ENCODE data around the gene DYSF. TPM values are rescaled to one million over a fixed set of nuclear protein-coding genes. Genes with fewer than 3 reads are reported as not detected.

The DYSF gene
- total RNA-seq, 1 donor from 2014 or later = 0.82 TPM

- no peak for DNase-seq (ENCODE audit: low spot score in 2 of 2)
- no peak for FAIRE-seq
Observed at GRCh38 chr2:71496156-71496770, 42.9 kb downstream of the DYSF start.

DNA sequence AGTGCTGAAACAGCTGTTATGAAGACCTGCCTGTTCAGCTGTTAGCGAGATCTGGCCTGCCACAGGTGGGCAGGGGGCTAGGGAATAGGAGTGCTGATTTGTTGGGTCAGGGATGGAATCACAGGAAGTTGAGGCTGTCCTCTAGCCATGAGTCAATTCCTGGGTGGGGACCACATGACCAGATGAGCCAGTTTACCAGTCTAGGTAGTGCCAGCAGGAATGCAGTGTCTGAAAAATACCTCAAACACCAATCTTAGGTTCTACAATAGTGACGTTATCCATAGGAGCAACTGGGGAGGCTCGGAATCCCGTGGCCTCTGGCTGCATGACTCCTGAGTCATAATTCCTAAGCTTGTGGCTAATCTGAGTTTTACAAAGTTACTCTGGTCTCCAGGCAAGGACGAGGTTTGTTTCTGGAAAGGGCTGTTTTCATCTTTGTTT is 44.9 kb downstream of the DYSF start:
- no peak for DNase-seq (ENCODE audit: low spot score in 2 of 2)
- FAIRE-seq = no peak

- DNase-seq (ENCODE audit: low spot score in 2 of 2) (no peak), FAIRE-seq (no peak)
Observed at GRCh38 chr2:71499691-71500090, 46.3 kb downstream of the DYSF start.

DNA sequence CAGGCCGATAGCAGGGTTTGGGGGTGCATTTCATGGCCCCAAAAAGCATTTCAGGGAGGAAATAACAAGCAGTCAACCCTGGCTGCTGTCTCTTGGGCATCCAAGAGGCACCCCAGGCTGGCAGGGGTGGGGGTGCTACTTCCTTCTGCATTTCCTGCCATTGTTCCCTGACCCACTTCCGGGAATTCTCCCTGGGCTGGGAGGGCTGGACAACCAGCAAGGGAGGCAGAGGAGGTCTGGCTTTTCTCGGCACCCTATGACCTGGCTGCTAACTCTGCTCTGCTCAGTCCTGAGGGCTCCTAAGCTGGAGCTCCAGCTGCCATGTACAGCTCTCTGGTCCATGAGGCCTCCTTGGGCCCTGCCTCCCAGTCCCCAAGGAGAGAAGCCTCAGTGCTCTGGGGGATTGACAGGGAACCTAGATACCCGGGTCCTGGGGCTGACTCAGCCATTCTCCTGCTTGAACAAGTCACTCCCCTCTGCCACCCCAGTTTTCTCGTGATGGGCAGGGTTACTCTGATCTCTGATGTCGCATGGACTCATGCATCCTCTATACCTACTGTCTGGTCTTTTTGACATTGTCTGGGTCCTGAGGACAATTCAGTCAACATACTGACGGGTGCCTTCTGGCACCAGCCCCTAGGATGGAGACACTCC is 47.2 kb downstream of the DYSF start:
- FAIRE-seq (no peak), DNase-seq (ENCODE audit: low spot score in 2 of 2) (no peak)

- DNase-seq (ENCODE audit: low spot score in 2 of 2) (no peak), FAIRE-seq (no peak)
Observed at GRCh38 chr2:71502941-71503738, 49.8 kb downstream of the DYSF start.

DNA sequence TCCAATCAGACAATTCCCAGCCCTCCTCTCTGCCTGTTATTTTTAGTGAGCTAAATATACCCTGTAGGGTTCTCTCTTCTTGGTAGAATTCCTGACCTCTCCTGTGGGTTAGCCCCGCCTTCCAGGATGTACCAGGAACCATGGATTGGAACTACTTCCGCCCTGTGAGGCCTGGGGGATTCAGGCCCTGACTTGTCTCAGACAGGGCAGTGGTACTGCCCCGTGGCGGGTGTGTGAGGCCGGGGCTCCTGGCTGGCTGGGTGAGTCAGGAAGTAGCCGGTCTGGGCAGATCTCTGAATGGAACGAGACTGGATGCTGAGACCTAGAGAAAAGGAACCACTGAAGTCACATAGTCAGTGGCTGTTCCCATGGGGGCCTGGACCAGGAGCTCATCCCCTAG is 50.5 kb downstream of the DYSF start:
- FAIRE-seq (no peak), DNase-seq (ENCODE audit: low spot score in 2 of 2) (no peak)

- FAIRE-seq (no peak), DNase-seq (ENCODE audit: low spot score in 2 of 2) (no peak)
Observed at GRCh38 chr2:71504611-71505010, 51.2 kb downstream of the DYSF start.

DNA sequence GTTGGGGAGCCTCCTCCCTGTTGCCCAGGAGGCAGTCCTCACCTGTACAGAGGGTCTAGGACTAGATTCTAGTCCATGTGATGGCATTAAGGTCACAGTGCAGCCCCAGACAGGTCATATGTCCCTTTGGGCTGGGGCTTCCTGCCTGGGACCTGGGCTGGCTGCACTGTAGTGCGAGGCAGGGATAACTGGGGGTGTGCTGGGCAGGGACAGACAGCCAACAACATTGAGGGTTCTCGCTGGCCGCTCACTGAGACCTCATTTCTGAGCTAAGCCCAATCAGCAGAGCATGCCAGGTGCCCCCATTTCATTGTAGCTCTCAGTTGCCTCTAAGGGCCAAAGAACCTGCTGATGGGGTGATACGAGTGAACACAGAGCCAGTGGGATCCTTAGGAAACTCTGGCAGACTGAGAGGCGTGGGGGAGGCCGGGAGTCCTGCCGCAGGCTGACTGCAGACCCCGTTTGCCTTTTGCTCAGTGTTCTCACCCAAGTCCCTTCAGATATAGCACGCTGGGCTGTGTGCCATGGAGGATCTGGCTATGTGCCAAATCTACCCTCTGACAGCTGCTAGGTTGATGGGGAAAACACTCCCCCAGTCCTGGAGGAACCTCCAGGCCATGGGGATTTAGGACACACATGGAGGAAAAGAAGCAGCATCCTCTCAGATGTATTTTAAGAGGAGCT is 51.9 kb downstream of the DYSF start:
- DNase-seq (ENCODE audit: low spot score in 2 of 2) = peak in 1 of 2 donors; percentile 35

DNA sequence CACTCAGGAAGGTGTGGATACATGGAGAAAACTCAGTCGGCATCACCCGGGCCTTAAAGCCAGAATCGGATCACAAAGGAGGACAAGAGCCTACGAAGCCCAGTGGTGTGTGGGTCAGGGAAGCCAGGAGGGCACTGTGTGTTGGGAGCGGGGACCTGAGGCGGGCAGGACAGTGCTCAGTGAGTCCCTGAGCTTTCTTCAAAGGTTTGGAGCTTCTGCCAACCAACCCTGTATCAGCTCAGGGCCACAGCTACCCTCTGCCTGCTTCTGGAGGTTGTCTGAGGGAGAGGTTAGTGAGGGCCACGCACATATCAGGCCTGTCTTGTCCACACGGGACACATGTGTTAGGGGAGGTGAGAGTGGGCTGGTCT is 52.4 kb downstream of the DYSF start:
- FAIRE-seq (no peak), DNase-seq (ENCODE audit: low spot score in 2 of 2) (no peak)

More for the DNA sequence above, 51.9 kb downstream of the DYSF start:
- FAIRE-seq = no peak

GRCh38 chr2:71506222-71507153 is 53.1 kb downstream of the DYSF start:
- DNase-seq (ENCODE audit: low spot score in 2 of 2) = no peak
- FAIRE-seq = no peak

DNA sequence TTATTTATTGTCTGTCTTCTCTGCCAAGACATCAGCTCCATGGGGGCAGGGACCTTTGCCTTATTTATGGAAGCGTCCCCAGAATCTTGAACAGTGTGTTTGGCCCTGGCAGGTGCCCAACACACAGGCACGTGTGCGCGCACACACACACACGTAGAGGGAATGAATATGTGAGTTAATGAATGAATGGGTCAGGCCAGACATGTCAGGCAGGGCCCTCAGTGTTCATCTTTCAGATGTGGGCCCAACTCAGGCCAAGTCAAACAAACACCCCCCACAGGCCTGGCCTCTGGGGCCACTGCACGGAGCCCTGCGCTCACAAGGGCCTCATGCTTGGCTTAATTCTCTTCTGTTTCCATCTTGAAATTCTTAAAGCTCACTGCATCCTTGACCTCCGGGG is 54.1 kb downstream of the DYSF start:
- no peak for FAIRE-seq
- no peak for DNase-seq (ENCODE audit: low spot score in 2 of 2)

GRCh38 chr2:71510196-71510807 is 56.9 kb downstream of the DYSF start:
- DNase-seq (ENCODE audit: low spot score in 2 of 2) (peak; percentile 66 to 81), FAIRE-seq (no peak)

- no peak for DNase-seq (ENCODE audit: low spot score in 2 of 2)
- FAIRE-seq = no peak
Observed at GRCh38 chr2:71510938-71511337, 57.6 kb downstream of the DYSF start.

- DNase-seq (ENCODE audit: low spot score in 2 of 2) = no peak
- FAIRE-seq = no peak
Observed at GRCh38 chr2:71511776-71512175, 58.4 kb downstream of the DYSF start.

- FAIRE-seq = no peak
- no peak for DNase-seq (ENCODE audit: low spot score in 2 of 2)
Observed at GRCh38 chr2:71512386-71512785, 59.0 kb downstream of the DYSF start.

DNA sequence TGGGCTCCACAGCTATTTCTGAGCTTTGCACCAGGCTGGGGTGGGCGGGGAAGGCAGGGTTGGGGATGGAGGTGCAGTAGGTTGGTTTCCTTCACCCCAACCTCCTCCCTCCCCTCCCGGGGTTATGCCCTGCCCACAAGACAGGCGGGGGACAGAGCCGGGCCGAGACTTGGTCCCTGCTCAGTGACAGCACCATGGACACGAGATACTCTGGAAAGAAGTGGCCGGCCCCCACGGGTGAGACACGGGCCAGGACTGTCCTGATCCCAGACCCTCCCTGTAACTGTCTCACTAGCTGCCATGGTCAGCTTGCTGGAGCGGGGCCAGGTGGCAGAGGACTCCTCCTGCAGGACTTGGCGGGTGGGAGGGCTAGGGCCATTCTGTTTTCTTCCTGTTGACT is 59.7 kb downstream of the DYSF start:
- FAIRE-seq (no peak), DNase-seq (ENCODE audit: low spot score in 2 of 2) (no peak)

DNA sequence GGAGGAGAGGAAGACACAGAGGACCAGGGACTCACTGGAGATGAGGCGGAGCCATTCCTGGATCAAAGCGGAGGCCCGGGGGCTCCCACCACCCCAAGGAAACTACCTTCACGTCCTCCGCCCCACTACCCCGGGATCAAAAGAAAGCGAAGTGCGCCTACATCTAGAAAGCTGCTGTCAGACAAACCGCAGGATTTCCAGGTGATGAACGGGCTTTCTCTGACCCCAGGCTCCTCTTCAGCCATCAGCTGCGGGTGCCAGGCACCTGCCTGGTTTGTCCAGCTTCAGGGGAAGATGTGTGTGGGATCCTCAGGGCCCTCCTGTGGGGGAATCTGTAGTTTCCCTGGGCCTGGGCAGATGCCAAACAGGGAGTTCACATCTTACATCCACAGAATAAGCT is 60.4 kb downstream of the DYSF start:
- no peak for FAIRE-seq
- no peak for DNase-seq (ENCODE audit: low spot score in 2 of 2)

DNA sequence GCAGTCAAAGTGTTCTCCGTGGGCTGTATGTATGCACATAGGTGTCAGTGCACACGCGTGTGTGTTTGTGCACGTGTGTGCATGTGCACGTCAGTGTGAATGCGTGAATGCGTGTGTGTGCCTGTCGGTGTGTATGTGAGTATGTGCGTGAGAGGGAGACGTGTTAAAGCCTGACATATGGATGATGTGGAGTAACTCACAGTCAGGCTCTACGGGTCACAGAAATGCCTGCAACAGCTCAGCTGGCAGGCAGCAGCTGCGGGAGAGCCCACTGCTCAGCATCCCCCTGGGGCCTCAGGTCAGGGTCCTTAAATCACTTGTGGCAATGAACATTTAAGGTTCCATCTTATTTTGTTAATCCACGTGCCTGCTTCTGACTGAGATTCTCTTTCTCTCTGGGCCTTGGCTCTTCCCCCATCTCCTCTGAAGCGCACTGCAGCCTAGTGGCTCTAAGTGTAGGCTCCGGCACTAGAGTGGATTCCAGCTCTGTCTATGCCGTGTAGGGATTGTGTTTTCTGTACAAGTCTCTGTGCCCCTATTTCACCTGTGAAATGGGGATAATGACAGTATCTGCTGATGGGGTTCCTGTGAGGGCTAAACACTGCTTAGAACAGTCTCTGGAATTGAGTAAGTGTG is 63.0 kb downstream of the DYSF start:
- no peak for DNase-seq (ENCODE audit: low spot score in 2 of 2)
- FAIRE-seq = no peak

DNA sequence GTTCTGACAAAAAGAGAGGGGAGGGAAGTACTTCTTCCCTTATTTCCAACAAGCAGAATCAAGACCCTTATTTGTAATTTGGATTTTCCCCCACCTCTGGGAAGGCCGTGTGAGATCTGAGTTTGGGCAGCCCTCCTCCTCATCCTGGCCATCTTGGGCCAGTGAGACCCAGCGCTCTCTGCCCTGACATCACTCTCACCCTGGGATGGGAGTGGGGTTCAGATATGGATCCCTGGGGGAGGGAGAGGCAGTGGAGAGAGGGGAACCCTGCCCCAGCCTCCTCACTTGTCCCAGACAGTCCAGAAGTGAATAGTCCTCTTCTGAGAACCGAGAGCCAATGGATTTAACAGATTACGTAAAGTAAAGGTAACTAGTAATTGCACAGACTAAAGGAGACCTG is 64.5 kb downstream of the DYSF start:
- DNase-seq (ENCODE audit: low spot score in 2 of 2) = no peak

More for the DNA sequence above, 64.5 kb downstream of the DYSF start:
- FAIRE-seq = no peak
